PC-3 (cell line): ENCODE results near the gene MINDY3. TPM values are rescaled to one million over a fixed set of nuclear protein-coding genes. Genes with fewer than 3 reads are reported as not detected.

Experiments used
- ATAC-seq: fragments of 200-7000 bp; cut with Tn5 transposase; 2 replicates; pipeline ENCODE4 v1.9.1; 2020; ENCODE audit warnings: mild to moderate bottlenecking, moderate library complexity
- BruUV-seq: library from RNA; stranded (reverse); fragments of 400-500 nt; replicated peaks from 2 replicates; lab custom pipeline; 2021; lab: Mats Ljungman, UMichigan
- CTCF ChIA-PET: fragments of 300-600 bp; sonication (Branson Sonifier 250); formaldehyde crosslinking; loops from one replicate; lab custom pipeline; 2022; ENCODE audit warnings: antibody characterized with exemption; lab: Charles Lee
- POLR2A ChIA-PET: fragments of 300-600 bp; sonication (Branson Sonifier 250); formaldehyde crosslinking; loops from one replicate; lab custom pipeline; 2022; ENCODE audit warnings: antibody characterized with exemption; ENCODE audit not compliant: unreplicated experiment; lab: Charles Lee
- DNase-seq: peaks from one replicate; pipeline ENCODE4 v3.0.0-alpha.2; 2015
- H2AFZ ChIP-seq: fragments of 300-600 bp; sonication (generic); 2 replicates; pipeline ENCODE4 v1.6.0; 2016; ENCODE audit warnings: antibody characterized with exemption, low read length
- H3F3A ChIP-seq: fragments of 300-600 bp; sonication (generic); one replicate; pipeline ENCODE4 v1.6.0; 2017; ENCODE audit warnings: antibody characterized with exemption, low read length, control low read depth, mild to moderate bottlenecking; ENCODE audit not compliant: unreplicated experiment
- H3K27ac ChIP-seq: fragments of 300-600 bp; sonication (generic); 2 replicates; pipeline ENCODE4 v1.5.1; 2016; ENCODE audit warnings: mild to moderate bottlenecking, low read length
- H3K27me3 ChIP-seq: fragments of 300-600 bp; sonication (generic); 2 replicates; pipeline ENCODE4 v1.6.1; 2016; ENCODE audit warnings: low read length, mixed read lengths
- H3K36me3 ChIP-seq: fragments of 300-600 bp; sonication (generic); 2 replicates; pipeline ENCODE4 v1.6.1; 2016; ENCODE audit warnings: low read depth, mixed run types, low read length, mixed read lengths
- H3K4me1 ChIP-seq: fragments of 300-600 bp; sonication (generic); 2 replicates; pipeline ENCODE4 v1.5.1; 2016; ENCODE audit warnings: low read length; ENCODE audit not compliant: insufficient read depth
- H3K4me2 ChIP-seq: fragments of 300-600 bp; sonication (generic); 2 replicates; pipeline ENCODE4 v1.6.0; 2016; ENCODE audit warnings: low read length
- H3K4me3 ChIP-seq: fragments of 300-600 bp; sonication (generic); 2 replicates; pipeline ENCODE4 v1.5.1; 2016; ENCODE audit warnings: mild to moderate bottlenecking, low read length, mixed read lengths
- H3K79me2 ChIP-seq: fragments of 300-600 bp; sonication (generic); 2 replicates; pipeline ENCODE4 v1.6.1; 2017; ENCODE audit warnings: low read length, mixed read lengths
- H3K9ac ChIP-seq: fragments of 300-600 bp; sonication (generic); 2 replicates; pipeline ENCODE4 v1.6.0; 2016; ENCODE audit warnings: mild to moderate bottlenecking, low read length
- H3K9me2 ChIP-seq: fragments of 300-600 bp; sonication (generic); replicated peaks from 2 replicates; pipeline ENCODE4 v1.6.1; 2016; ENCODE audit warnings: mixed run types, low read length, mixed read lengths
- H3K9me3 ChIP-seq: fragments of 300-600 bp; sonication (generic); 2 replicates; pipeline ENCODE4 v1.6.1; 2016; ENCODE audit warnings: low read length, mixed read lengths
- H4K20me1 ChIP-seq: fragments of 300-600 bp; sonication (generic); 2 replicates; pipeline ENCODE4 v1.6.1; 2016; ENCODE audit warnings: low read length, mixed read lengths
- EZH2 ChIP-seq: fragments of 300-600 bp; sonication (generic); IDR thresholded peaks from one replicate; pipeline ENCODE4 v1.6.1; 2017; ENCODE audit warnings: antibody characterized with exemption, mild to moderate bottlenecking, low read length; ENCODE audit not compliant: unreplicated experiment
- EZH2phosphoT487 ChIP-seq: fragments of 300-600 bp; sonication (generic); IDR thresholded peaks from 2 replicates; pipeline ENCODE4 v1.6.1; 2018; ENCODE audit warnings: mild to moderate bottlenecking, antibody characterized with exemption, low read length, borderline replicate concordance
- intact Hi-C: fragments of 100-400 bp; cut with micrococcal nuclease; formaldehyde crosslinking; loops from 2 replicates; pipeline ENCODE4 v1.9.0; 2023
- total RNA-seq: library from RNA; depleted of rRNA; stranded (reverse); fragments of >200 nt; gene quantifications from 2 replicates; pipeline ENCODE4 v1.2.3, GENCODE V29; 2014
- TF ChIP-seq, protein P1 (sequence below): fragments of 300-600 bp; sonication (generic); conservative IDR thresholded peaks from 2 replicates; pipeline ENCODE4 v1.5.1; 2017; ENCODE audit warnings: antibody characterized with exemption, low read depth, mild to moderate bottlenecking, low read length

The MINDY3 gene
- total RNA-seq, 1 experiment from 2014 or later = 9.5 TPM

DNA sequence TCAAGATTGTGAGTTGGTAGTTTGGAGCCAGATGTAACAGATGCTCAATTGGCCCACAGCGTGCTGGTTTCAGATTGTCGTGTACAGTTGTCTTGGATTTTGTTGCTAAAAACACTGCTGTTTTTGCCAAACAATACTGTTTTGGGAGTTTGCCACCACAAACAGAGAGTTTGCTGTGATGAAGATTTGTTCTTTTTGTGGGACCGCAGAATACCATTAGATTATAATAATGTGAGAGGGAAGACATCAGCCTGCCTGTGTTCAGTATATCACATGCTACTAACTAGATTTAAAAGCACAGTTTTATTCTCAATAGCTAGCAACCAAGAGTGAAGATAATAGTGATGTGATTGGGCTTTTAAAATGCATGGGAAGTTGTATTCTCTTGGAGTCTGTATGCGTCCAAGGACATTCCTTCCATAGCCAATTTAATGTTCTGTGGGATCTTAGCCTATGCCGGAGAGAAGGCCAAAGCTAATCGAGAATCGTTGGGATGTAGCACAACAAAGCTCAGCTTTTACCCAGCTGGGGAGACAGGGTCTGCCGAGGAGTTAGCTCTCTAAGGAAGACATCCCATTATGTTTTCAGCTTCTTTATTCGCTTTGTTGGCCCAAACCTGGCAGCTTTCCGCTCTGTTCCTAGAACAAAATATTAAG is 121.9 kb downstream of the MINDY3 start:
- ChIA-PET CTCF (no interaction called here), POLR2A (no interaction called here)
- DNase-seq = no peak

DNA sequence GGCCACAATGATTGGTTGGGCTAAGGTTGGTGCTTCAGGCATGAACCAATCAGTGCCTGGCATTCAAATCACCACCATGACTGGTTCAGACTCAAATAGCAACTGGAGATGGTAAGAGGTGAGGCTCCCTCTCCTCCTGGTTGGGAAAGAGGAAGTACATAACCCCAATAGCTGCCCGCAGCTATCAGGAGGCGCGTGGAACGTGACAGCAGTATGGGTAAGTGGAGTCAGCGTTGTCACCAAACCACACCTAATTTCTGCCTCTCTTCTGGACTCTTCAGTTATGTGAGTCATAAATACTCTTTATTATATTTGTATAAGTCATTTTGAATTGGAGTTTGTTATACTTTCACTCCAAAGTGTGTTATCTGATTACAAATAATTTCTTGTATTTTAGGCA is 122.7 kb downstream of the MINDY3 start:
- Histone ChIP-seq H3K9me3 (no peaks in the 10 kb centered on the region), H3K4me1 (no peaks in the 10 kb centered on the region; the same call in 1 of the 2 replicates), H3K9ac (no peak overlapping the region), H3K27me3 (no peaks in the 10 kb centered on the region), H3K9me2 (no peaks in the 10 kb centered on the region), H3K4me3 (no peak overlapping the region), H3F3A (no peaks in the 10 kb centered on the region), H3K4me2 (no peak overlapping the region), H3K79me2 (no peaks in the 10 kb centered on the region), H3K27ac (no peak overlapping the region), H4K20me1 (no peaks in the 10 kb centered on the region), H3K36me3 (no peaks in the 10 kb centered on the region), H2AFZ (no peak overlapping the region)
- ATAC-seq (0 out of 2 replicates have a peak, but pooled peaks have one; percentile 20), DNase-seq (peak; percentile 8)
- no TSS peak for BruUV-seq
- TF ChIP-seq EZH2phosphoT487 (no peak), EZH2 (no peak)
- TF ChIP-seq, protein P1, sequence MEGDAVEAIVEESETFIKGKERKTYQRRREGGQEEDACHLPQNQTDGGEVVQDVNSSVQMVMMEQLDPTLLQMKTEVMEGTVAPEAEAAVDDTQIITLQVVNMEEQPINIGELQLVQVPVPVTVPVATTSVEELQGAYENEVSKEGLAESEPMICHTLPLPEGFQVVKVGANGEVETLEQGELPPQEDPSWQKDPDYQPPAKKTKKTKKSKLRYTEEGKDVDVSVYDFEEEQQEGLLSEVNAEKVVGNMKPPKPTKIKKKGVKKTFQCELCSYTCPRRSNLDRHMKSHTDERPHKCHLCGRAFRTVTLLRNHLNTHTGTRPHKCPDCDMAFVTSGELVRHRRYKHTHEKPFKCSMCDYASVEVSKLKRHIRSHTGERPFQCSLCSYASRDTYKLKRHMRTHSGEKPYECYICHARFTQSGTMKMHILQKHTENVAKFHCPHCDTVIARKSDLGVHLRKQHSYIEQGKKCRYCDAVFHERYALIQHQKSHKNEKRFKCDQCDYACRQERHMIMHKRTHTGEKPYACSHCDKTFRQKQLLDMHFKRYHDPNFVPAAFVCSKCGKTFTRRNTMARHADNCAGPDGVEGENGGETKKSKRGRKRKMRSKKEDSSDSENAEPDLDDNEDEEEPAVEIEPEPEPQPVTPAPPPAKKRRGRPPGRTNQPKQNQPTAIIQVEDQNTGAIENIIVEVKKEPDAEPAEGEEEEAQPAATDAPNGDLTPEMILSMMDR = no peak
- POLR2A ChIA-PET = no interaction called here
- intact Hi-C loops = no loop called here
- CTCF ChIA-PET = no interaction called here

More for the DNA sequence above, 121.9 kb downstream of the MINDY3 start:
- no peaks in the 10 kb centered on the region for H3F3A ChIP-seq
- H3K4me1 ChIP-seq = peaks cover 5% of the 10 kb centered on the region; the same call in 1 of the 2 replicates
- BruUV-seq = no TSS peak
- H3K4me3 ChIP-seq = no peak overlapping the region
- TF ChIP-seq, protein P1 = no peak
- TF ChIP-seq EZH2 (no peak), EZH2phosphoT487 (no peak)
- no peaks in the 10 kb centered on the region for H3K27me3 ChIP-seq
- H4K20me1 ChIP-seq = no peaks in the 10 kb centered on the region
- intact Hi-C loops = no loop called here
- H3K27ac ChIP-seq = no peak overlapping the region
- ATAC-seq = no peak
- no peaks in the 10 kb centered on the region for H3K79me2 ChIP-seq
- no peaks in the 10 kb centered on the region for H3K9me2 ChIP-seq
- H2AFZ ChIP-seq = no peak overlapping the region
- H3K36me3 ChIP-seq = no peaks in the 10 kb centered on the region
- no peaks in the 10 kb centered on the region for H3K9me3 ChIP-seq
- H3K4me2 ChIP-seq = no peak overlapping the region
- H3K9ac ChIP-seq = no peak overlapping the region

DNA sequence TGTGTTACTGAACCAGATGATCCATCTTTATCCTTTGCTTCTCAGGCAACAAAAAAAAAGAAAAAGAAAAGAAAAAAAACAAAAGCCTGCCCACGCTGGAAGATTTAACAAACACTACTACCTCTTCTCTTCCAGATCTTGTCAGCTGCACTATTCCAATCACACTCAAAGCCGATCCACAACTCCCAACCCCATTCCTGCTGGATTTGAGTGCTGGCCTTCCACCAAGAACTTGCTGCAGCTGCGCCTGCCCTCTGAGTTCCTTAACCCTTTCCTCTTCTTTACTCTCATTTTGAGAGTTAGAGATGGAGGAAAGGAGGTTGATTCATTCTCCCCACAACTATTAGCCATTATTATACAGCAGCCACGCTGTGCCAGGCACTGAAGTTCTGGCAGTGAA is 124.5 kb downstream of the MINDY3 start:
- Histone ChIP-seq H3F3A (no peaks in the 10 kb centered on the region), H3K9me2 (no peaks in the 10 kb centered on the region), H3K36me3 (no peaks in the 10 kb centered on the region), H3K27ac (no peak overlapping the region), H3K4me1 (no peaks in the 10 kb centered on the region), H2AFZ (no peak overlapping the region), H4K20me1 (no peaks in the 10 kb centered on the region), H3K27me3 (no peaks in the 10 kb centered on the region), H3K4me3 (no peak overlapping the region), H3K9me3 (no peaks in the 10 kb centered on the region), H3K9ac (no peak overlapping the region), H3K4me2 (no peak overlapping the region), H3K79me2 (no peaks in the 10 kb centered on the region)
- DNase-seq = no peak
- POLR2A ChIA-PET = no interaction called here
- no peak for ATAC-seq
- no TSS peak for BruUV-seq
- CTCF ChIA-PET = no interaction called here
- intact Hi-C loops = no loop called here
- TF ChIP-seq, protein P1 = no peak
- TF ChIP-seq EZH2phosphoT487 (no peak), EZH2 (no peak)
